NT2/D1 (cell line): ENCODE results near the gene GRAP.
"Not testable (repeated sequence)": the region's sequence is repeated elsewhere in the genome, so short reads cannot be mapped to it uniquely, and the experiment has no call there.

ENCODE experiments used
- DNase-seq: peaks from one replicate; pipeline ENCODE4 v3.0.0-alpha.2; 2011; ENCODE audit warnings: low read depth, low spot score
- H3K27me3 ChIP-seq: 2 replicates; pipeline ENCODE4 v1.6.0; 2011; ENCODE audit warnings: mild to moderate bottlenecking; ENCODE audit not compliant: insufficient read length, insufficient read depth
- H3K36me3 ChIP-seq: 2 replicates; pipeline ENCODE4 v1.6.1; 2011; ENCODE audit warnings: mild to moderate bottlenecking, low read length, mixed read lengths; ENCODE audit not compliant: insufficient read depth, insufficient read length
- H3K4me1 ChIP-seq: 2 replicates; pipeline ENCODE4 v1.5.1; 2011; ENCODE audit not compliant: insufficient read depth, insufficient read length
- H3K4me3 ChIP-seq: 2 replicates; pipeline ENCODE4 v1.5.1; 2011; ENCODE audit warnings: low read depth; ENCODE audit not compliant: insufficient read length
- H3K9ac ChIP-seq: 2 replicates; pipeline ENCODE4 v1.6.0; 2011; ENCODE audit warnings: low read depth; ENCODE audit not compliant: insufficient read length
- H3K9me3 ChIP-seq: 2 replicates; pipeline ENCODE4 v1.5.1; 2011; ENCODE audit warnings: mild to moderate bottlenecking, low read length; ENCODE audit not compliant: insufficient read depth

Gene GRAP

GRCh38 chr17:19046782-19047375, at the start of gene GRAP:
Gene GRAP, minus strand, starts transcription at chr17:19046957. Its CDS starts 31 bp downstream, at chr17:19046926.
- not testable (repeated sequence) for H3K4me3 ChIP-seq, H3K9ac ChIP-seq, DNase-seq, H3K27me3 ChIP-seq, H3K36me3 ChIP-seq, H3K9me3 ChIP-seq, H3K4me1 ChIP-seq

- not testable (repeated sequence) for H3K9ac ChIP-seq, H3K4me1 ChIP-seq, H3K9me3 ChIP-seq, H3K4me3 ChIP-seq, DNase-seq, H3K27me3 ChIP-seq, H3K36me3 ChIP-seq
Measured at GRCh38 chr17:19093684-19094438, 47.1 kb upstream of the GRAP start.

- DNase-seq, H3K27me3 ChIP-seq: not testable (repeated sequence)
Measured at GRCh38 chr17:19092737-19093683, 46.3 kb upstream of the GRAP start.

GRCh38 chr17:19090058-19090772, 43.5 kb upstream of the GRAP start:
- not testable (repeated sequence) for H3K27me3 ChIP-seq, H3K4me3 ChIP-seq, H3K9ac ChIP-seq, H3K4me1 ChIP-seq, H3K9me3 ChIP-seq, H3K36me3 ChIP-seq, DNase-seq

More at GRCh38 chr17:19092737-19093683, 46.3 kb upstream of the GRAP start:
- H3K36me3 ChIP-seq, H3K9ac ChIP-seq, H3K4me3 ChIP-seq, H3K9me3 ChIP-seq, H3K4me1 ChIP-seq: not testable (repeated sequence)

GRCh38 chr17:19088804-19089685, 42.3 kb upstream of the GRAP start:
- H3K4me3 ChIP-seq, DNase-seq, H3K9me3 ChIP-seq, H3K4me1 ChIP-seq, H3K27me3 ChIP-seq, H3K36me3 ChIP-seq, H3K9ac ChIP-seq: not testable (repeated sequence)

GRCh38 chr17:19077386-19077785, 30.6 kb upstream of the GRAP start:
- H3K36me3 ChIP-seq, H3K9ac ChIP-seq, H3K9me3 ChIP-seq, H3K27me3 ChIP-seq, H3K4me1 ChIP-seq, DNase-seq, H3K4me3 ChIP-seq: not testable (repeated sequence)

GRCh38 chr17:19076398-19077192, 29.8 kb upstream of the GRAP start:
- H3K4me1 ChIP-seq, H3K4me3 ChIP-seq, H3K9ac ChIP-seq, H3K27me3 ChIP-seq, H3K9me3 ChIP-seq, DNase-seq, H3K36me3 ChIP-seq: not testable (repeated sequence)

- not testable (repeated sequence) for H3K9me3 ChIP-seq, H3K27me3 ChIP-seq, H3K9ac ChIP-seq, H3K4me3 ChIP-seq, H3K36me3 ChIP-seq, H3K4me1 ChIP-seq, DNase-seq
Measured at GRCh38 chr17:19070318-19071168, 23.8 kb upstream of the GRAP start.

GRCh38 chr17:19064378-19064777, 17.6 kb upstream of the GRAP start:
- DNase-seq, H3K4me3 ChIP-seq, H3K9ac ChIP-seq, H3K27me3 ChIP-seq, H3K36me3 ChIP-seq, H3K4me1 ChIP-seq, H3K9me3 ChIP-seq: not testable (repeated sequence)
